Measurements from ENCODE around the gene WDR91. TPM values are rescaled to one million over a fixed set of nuclear protein-coding genes. Genes with fewer than 3 reads are reported as not detected.

The WDR91 gene
- total and polyA plus RNA-seq, 2 donors, result 14.3 to 19.8 TPM

DNA sequence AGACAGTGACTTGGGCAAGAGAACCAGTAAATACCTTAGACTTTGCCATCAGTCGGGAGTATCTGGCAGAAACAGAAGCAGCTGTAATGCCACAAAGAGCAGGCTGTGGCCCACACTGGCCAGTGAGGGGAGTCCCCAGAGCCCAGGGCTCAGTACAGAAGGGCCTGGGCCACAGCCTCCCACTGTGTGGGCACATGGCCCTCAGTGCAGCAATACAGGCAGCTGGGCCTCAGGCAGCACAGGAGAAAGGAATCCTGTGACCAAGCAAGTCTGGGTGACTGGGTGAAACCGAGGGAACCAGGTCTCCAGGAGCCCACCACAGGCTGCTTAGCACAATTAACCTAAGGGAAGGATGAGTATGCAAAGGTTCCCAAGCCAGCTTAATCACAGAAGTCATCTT, 14.0 kb downstream of the WDR91 start:
- Histone ChIP-seq H3K27ac (ENCODE audit: low read depth in 1 of 2, low read length in 1 of 2) (no peak overlapping the region), H3K27me3 (ENCODE audit: control insufficient read depth in 2 of 2, insufficient read depth in 1 of 2, low read length in 1 of 2) (no peaks in the 10 kb centered on the region), H3K4me1 (ENCODE audit: control insufficient read depth in 2 of 2, insufficient read depth in 2 of 2, low read length in 2 of 2) (no peaks in the 10 kb centered on the region), H3K9me3 (ENCODE audit: control insufficient read depth in 2 of 2, insufficient read depth in 1 of 2, low read length in 1 of 2) (no peaks in the 10 kb centered on the region), H3K36me3 (ENCODE audit: control insufficient read depth in 2 of 2, insufficient read depth in 2 of 2, low read length in 1 of 2) (peaks cover 58 to 68% of the 10 kb centered on the region in 2 donors), H3K4me3 (ENCODE audit: low read length in 2 of 2) (no peak overlapping the region)
- no peak for DNase-seq (ENCODE audit: low read depth in 6 of 9, low spot score in 9 of 9)
- WGBS, result 95% methylated on average over 2 of the region's 2 CpGs

GRCh38 chr7:135195968-135196629, 15.2 kb downstream of the WDR91 start:
- Histone ChIP-seq H3K27ac (ENCODE audit: low read depth in 1 of 2, low read length in 1 of 2) (no peak overlapping the region), H3K27me3 (ENCODE audit: control insufficient read depth in 2 of 2, insufficient read depth in 1 of 2, low read length in 1 of 2) (no peaks in the 10 kb centered on the region), H3K4me3 (ENCODE audit: low read length in 2 of 2) (no peak overlapping the region), H3K9me3 (ENCODE audit: control insufficient read depth in 2 of 2, insufficient read depth in 1 of 2, low read length in 1 of 2) (no peaks in the 10 kb centered on the region), H3K4me1 (ENCODE audit: control insufficient read depth in 2 of 2, insufficient read depth in 2 of 2, low read length in 2 of 2) (no peaks in the 10 kb centered on the region), H3K36me3 (ENCODE audit: control insufficient read depth in 2 of 2, insufficient read depth in 2 of 2, low read length in 1 of 2) (peaks cover 62 to 66% of the 10 kb centered on the region in 2 donors)
- 96% methylated on average over 14 of the region's 14 CpGs for WGBS
- DNase-seq (ENCODE audit: low read depth in 6 of 9, low spot score in 9 of 9), result no peak

DNA sequence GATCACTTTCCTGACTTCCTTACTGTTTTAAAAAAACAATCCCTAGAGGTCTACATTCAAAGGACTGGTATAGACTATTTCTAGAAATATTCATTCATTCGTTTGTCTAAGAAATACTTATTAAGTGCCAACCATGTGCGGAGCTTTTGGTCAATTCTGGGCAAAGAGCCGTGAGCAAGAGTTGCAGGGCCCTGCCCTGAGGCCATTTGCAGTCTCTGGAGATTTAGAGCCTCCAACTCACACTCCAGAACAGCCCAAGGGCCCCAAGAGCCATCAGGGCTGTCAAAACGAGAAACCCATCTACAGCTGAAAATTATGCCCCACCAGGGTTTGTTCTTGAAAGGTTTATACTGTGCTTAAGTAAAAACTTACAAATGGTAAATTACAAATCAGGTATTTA, 16.2 kb downstream of the WDR91 start:
- WGBS, result 97% methylated on average over 4 of the region's 4 CpGs
- Histone ChIP-seq H3K27ac (ENCODE audit: low read depth in 1 of 2, low read length in 1 of 2) (no peak overlapping the region), H3K9me3 (ENCODE audit: control insufficient read depth in 2 of 2, insufficient read depth in 1 of 2, low read length in 1 of 2) (no peaks in the 10 kb centered on the region), H3K36me3 (ENCODE audit: control insufficient read depth in 2 of 2, insufficient read depth in 2 of 2, low read length in 1 of 2) (peaks cover 59 to 62% of the 10 kb centered on the region in 2 donors), H3K4me1 (ENCODE audit: control insufficient read depth in 2 of 2, insufficient read depth in 2 of 2, low read length in 2 of 2) (no peaks in the 10 kb centered on the region), H3K27me3 (ENCODE audit: control insufficient read depth in 2 of 2, insufficient read depth in 1 of 2, low read length in 1 of 2) (no peaks in the 10 kb centered on the region), H3K4me3 (ENCODE audit: low read length in 2 of 2) (no peak overlapping the region)
- DNase-seq (ENCODE audit: low read depth in 6 of 9, low spot score in 9 of 9), result no peak

DNA sequence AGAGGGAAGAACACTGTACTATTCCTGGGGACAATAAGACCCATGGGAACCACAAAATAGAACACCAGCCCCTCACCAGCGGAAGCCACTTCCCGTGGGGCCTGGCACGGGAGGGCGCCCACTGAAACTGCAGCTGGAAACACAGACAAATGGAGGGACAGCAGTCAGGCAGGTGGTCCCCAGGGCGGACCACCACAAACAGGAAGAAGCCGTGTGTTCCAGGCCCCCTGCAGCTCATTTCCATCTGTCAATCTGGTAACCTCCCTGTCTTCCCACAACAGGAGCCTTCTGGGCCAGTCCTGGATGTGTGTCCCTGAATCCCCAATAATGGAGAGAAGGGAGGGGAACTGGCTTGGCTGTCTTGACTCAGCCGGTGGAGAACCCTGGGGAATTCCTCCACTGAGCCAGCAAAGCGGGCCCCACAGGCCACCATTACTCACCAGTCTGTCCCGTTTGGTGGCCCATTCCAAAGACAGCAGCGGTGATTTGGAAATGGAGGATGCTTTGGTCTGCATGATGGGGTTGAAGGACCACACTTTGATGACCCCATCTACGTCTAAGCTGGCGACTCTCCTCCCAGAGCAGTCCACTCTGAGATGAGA, 16.7 kb downstream of the WDR91 start:
- Histone ChIP-seq H3K27me3 (ENCODE audit: control insufficient read depth in 2 of 2, insufficient read depth in 1 of 2, low read length in 1 of 2) (no peaks in the 10 kb centered on the region), H3K4me3 (ENCODE audit: low read length in 2 of 2) (no peak overlapping the region), H3K27ac (ENCODE audit: low read depth in 1 of 2, low read length in 1 of 2) (no peak overlapping the region), H3K4me1 (ENCODE audit: control insufficient read depth in 2 of 2, insufficient read depth in 2 of 2, low read length in 2 of 2) (no peaks in the 10 kb centered on the region), H3K36me3 (ENCODE audit: control insufficient read depth in 2 of 2, insufficient read depth in 2 of 2, low read length in 1 of 2) (peaks cover 59 to 63% of the 10 kb centered on the region in 2 donors), H3K9me3 (ENCODE audit: control insufficient read depth in 2 of 2, insufficient read depth in 1 of 2, low read length in 1 of 2) (no peaks in the 10 kb centered on the region)
- no peak for DNase-seq (ENCODE audit: low read depth in 6 of 9, low spot score in 9 of 9)
- 95% methylated on average over 12 of the region's 12 CpGs for WGBS

DNA sequence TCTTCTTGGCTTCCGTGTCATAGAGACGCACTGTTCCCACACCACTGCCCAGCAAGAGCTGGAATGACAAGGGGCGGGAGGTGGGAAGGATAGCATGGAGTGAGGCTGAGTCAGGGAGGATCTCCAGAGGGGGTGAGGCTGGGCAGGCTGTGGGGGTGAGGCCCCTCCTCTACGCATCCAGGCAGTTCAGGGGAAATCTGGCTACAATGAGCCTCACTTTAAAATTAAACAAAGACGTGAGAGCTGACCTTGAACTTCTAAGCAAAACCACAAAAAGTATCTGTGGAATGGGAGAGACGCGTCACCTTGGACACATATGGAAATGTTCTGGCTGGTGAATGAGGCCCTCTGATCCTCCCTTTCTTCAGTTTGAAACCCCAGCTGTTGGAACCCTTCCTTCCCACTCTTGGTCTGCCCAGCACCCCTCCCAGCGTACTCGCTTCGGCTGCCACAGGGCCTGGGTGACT, 17.7 kb downstream of the WDR91 start:
- no peak for DNase-seq (ENCODE audit: low read depth in 6 of 9, low spot score in 9 of 9)
- WGBS, result 92% methylated on average over 10 of the region's 10 CpGs

DNA sequence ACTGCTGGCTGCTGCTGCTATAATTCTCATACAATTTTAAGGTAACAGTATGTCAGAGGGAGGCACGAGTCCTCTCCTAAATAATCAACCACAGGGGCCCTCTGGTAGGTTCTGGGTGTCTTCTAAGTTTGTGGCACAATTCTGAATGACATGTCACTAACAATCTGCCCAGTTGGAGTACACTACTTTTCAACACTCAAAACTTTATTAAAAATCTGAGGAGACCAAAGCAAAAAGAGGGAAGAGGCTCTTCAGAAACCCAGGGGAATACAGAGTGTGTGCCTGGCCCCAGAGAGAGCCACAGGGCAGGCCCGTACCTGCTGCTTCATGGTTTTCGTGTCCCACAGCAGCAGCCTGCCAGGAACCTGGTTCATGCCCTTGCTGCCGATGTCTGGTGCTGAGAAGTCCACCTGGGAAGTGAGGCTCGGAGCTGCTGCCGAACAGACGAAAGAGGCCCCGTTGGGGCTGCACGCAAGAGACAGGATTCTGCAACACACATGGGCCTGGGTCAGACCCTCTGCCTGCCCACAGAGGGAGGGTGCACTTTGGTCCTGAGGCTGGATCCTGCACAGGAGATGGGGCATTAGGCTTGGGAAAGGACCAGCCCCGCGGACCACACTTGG, 18.3 kb downstream of the WDR91 start:
- H3K4me3 ChIP-seq (ENCODE audit: low read length in 2 of 2), result no peak overlapping the region
- 98% methylated on average over 11 of the region's 11 CpGs for WGBS

More for the DNA sequence above, 17.7 kb downstream of the WDR91 start:
- Histone ChIP-seq H3K36me3 (ENCODE audit: control insufficient read depth in 2 of 2, insufficient read depth in 2 of 2, low read length in 1 of 2) (peaks cover 62 to 69% of the 10 kb centered on the region in 2 donors), H3K4me3 (ENCODE audit: low read length in 2 of 2) (no peak overlapping the region), H3K9me3 (ENCODE audit: control insufficient read depth in 2 of 2, insufficient read depth in 1 of 2, low read length in 1 of 2) (no peaks in the 10 kb centered on the region), H3K27me3 (ENCODE audit: control insufficient read depth in 2 of 2, insufficient read depth in 1 of 2, low read length in 1 of 2) (no peaks in the 10 kb centered on the region), H3K4me1 (ENCODE audit: control insufficient read depth in 2 of 2, insufficient read depth in 2 of 2, low read length in 2 of 2) (peaks cover 0 to 4% of the 10 kb centered on the region in 2 donors), H3K27ac (ENCODE audit: low read depth in 1 of 2, low read length in 1 of 2) (peak overlapping the region; percentile 21 to 38)

DNA sequence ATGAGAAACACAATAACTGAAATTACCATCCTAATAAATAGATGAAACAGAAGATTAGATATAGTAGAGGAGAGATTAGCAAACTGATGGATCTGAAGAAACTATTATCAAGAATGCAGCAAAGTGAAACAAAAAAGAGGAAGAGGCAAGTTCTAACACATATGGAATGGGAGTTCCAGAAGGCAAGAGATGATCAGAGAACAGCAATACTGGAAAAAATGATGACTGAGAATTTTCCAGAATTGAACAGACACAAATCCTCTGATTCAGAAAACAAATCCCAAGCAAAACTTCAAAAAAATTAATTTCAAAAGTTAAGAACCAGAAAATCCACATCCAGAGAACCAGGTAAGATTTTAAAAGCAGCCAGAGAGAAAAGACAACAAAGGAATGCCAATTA, 20.6 kb downstream of the WDR91 start:
- H3K4me1 ChIP-seq (ENCODE audit: control insufficient read depth in 2 of 2, insufficient read depth in 2 of 2, low read length in 2 of 2), result peaks cover 0 to 4% of the 10 kb centered on the region in 2 donors
- H3K27ac ChIP-seq (ENCODE audit: low read depth in 1 of 2, low read length in 1 of 2), result peak overlapping the region in 1 of 2 donors; percentile 55
- no peak overlapping the region for H3K4me3 ChIP-seq (ENCODE audit: low read length in 2 of 2)
- H3K36me3 ChIP-seq (ENCODE audit: control insufficient read depth in 2 of 2, insufficient read depth in 2 of 2, low read length in 1 of 2), result peaks cover 67 to 73% of the 10 kb centered on the region in 2 donors
- no peak for DNase-seq (ENCODE audit: low read depth in 6 of 9, low spot score in 9 of 9)
- no peaks in the 10 kb centered on the region for H3K27me3 ChIP-seq (ENCODE audit: control insufficient read depth in 2 of 2, insufficient read depth in 1 of 2, low read length in 1 of 2)
- H3K9me3 ChIP-seq (ENCODE audit: control insufficient read depth in 2 of 2, insufficient read depth in 1 of 2, low read length in 1 of 2), result no peaks in the 10 kb centered on the region

More for the DNA sequence above, 18.3 kb downstream of the WDR91 start:
- Histone ChIP-seq H3K36me3 (ENCODE audit: control insufficient read depth in 2 of 2, insufficient read depth in 2 of 2, low read length in 1 of 2) (peaks cover 64 to 72% of the 10 kb centered on the region in 2 donors), H3K27ac (ENCODE audit: low read depth in 1 of 2, low read length in 1 of 2) (no peak overlapping the region), H3K4me1 (ENCODE audit: control insufficient read depth in 2 of 2, insufficient read depth in 2 of 2, low read length in 2 of 2) (peaks cover 0 to 4% of the 10 kb centered on the region in 2 donors), H3K9me3 (ENCODE audit: control insufficient read depth in 2 of 2, insufficient read depth in 1 of 2, low read length in 1 of 2) (no peaks in the 10 kb centered on the region), H3K27me3 (ENCODE audit: control insufficient read depth in 2 of 2, insufficient read depth in 1 of 2, low read length in 1 of 2) (no peaks in the 10 kb centered on the region)
- no peak for DNase-seq (ENCODE audit: low read depth in 6 of 9, low spot score in 9 of 9)

GRCh38 chr7:135189961-135190360, 21.4 kb downstream of the WDR91 start:
- Histone ChIP-seq H3K27ac (ENCODE audit: low read depth in 1 of 2, low read length in 1 of 2) (no peak overlapping the region), H3K4me1 (ENCODE audit: control insufficient read depth in 2 of 2, insufficient read depth in 2 of 2, low read length in 2 of 2) (peaks cover 0 to 4% of the 10 kb centered on the region in 2 donors), H3K27me3 (ENCODE audit: control insufficient read depth in 2 of 2, insufficient read depth in 1 of 2, low read length in 1 of 2) (no peaks in the 10 kb centered on the region), H3K4me3 (ENCODE audit: low read length in 2 of 2) (no peak overlapping the region), H3K9me3 (ENCODE audit: control insufficient read depth in 2 of 2, insufficient read depth in 1 of 2, low read length in 1 of 2) (no peaks in the 10 kb centered on the region), H3K36me3 (ENCODE audit: control insufficient read depth in 2 of 2, insufficient read depth in 2 of 2, low read length in 1 of 2) (peaks cover 67 to 74% of the 10 kb centered on the region in 2 donors)
- WGBS, result 97% methylated on average over 4 of the region's 4 CpGs
- no peak for DNase-seq (ENCODE audit: low read depth in 6 of 9, low spot score in 9 of 9)

DNA sequence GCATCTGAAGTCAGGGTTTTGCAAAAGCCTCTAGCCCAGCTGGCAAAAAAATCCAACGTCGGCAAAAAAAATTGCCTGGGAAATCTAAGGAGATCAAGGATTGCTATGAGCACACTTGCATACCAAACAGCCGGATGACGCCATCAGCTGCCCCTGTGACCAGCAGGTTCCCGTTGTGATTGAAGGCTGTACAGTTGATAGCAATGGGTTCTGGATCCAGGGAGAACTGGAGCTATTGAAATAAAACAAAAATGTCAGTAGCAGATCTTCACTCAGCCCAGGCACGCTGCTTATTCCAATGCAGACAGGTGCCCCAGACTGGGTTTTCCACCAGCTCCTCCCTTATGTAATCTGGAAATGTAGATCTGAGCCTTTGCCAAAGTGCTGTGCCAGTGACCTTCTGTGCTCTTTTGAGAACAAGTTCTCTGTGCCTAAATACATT, 22.1 kb downstream of the WDR91 start:
- H3K27ac ChIP-seq (ENCODE audit: low read depth in 1 of 2, low read length in 1 of 2), result no peak overlapping the region
- peaks cover 0 to 4% of the 10 kb centered on the region in 2 donors for H3K4me1 ChIP-seq (ENCODE audit: control insufficient read depth in 2 of 2, insufficient read depth in 2 of 2, low read length in 2 of 2)
- peaks cover 60 to 69% of the 10 kb centered on the region in 2 donors for H3K36me3 ChIP-seq (ENCODE audit: control insufficient read depth in 2 of 2, insufficient read depth in 2 of 2, low read length in 1 of 2)
- no peak for DNase-seq (ENCODE audit: low read depth in 6 of 9, low spot score in 9 of 9)
- 99% methylated on average over 6 of the region's 6 CpGs for WGBS
- H3K27me3 ChIP-seq (ENCODE audit: control insufficient read depth in 2 of 2, insufficient read depth in 1 of 2, low read length in 1 of 2), result no peaks in the 10 kb centered on the region
- H3K9me3 ChIP-seq (ENCODE audit: control insufficient read depth in 2 of 2, insufficient read depth in 1 of 2, low read length in 1 of 2), result no peaks in the 10 kb centered on the region
- no peak overlapping the region for H3K4me3 ChIP-seq (ENCODE audit: low read length in 2 of 2)
